Measurements from ENCODE around the gene DFFA.
"Not testable (repeated sequence)": the region's sequence is repeated elsewhere in the genome, so short reads cannot be mapped to it uniquely, and the experiment has no call there.

The DFFA gene

GRCh38 chr1:10425826-10426534 is 46.3 kb downstream of the DFFA start:
- DNase-seq, result not testable (repeated sequence)

- DNase-seq, result no peak
These were observed 47.7 kb downstream of the DFFA start for GRCh38 chr1:10424651-10425050.

GRCh38 chr1:10424034-10424433 is 48.3 kb downstream of the DFFA start:
- DNase-seq, result no peak

GRCh38 chr1:10421637-10422036 is 50.7 kb downstream of the DFFA start:
- no peak for DNase-seq

- no peak for DNase-seq
These were observed 53.0 kb downstream of the DFFA start for GRCh38 chr1:10419351-10419750.

GRCh38 chr1:10418741-10419140 is 53.6 kb downstream of the DFFA start:
- not testable (repeated sequence) for DNase-seq

- not testable (repeated sequence) for DNase-seq
These were observed 56.4 kb downstream of the DFFA start for GRCh38 chr1:10415967-10416366.

GRCh38 chr1:10415211-10415930 is 57.0 kb downstream of the DFFA start:
- no peak for DNase-seq

- DNase-seq, result no peak
These were observed 65.1 kb downstream of the DFFA start for GRCh38 chr1:10407201-10407600.
